NB4 (cell line): ENCODE measurements around the gene CHRM2.

ENCODE experiments used
- MYC ChIP-seq: IDR thresholded peaks from 2 replicates; pipeline ENCODE4 v1.6.1; 2011; ENCODE audit warnings: low read depth, low read length
- POLR2A ChIP-seq: IDR thresholded peaks from 2 replicates; pipeline ENCODE4 v1.6.1; 2011; ENCODE audit warnings: mild to moderate bottlenecking; ENCODE audit not compliant: insufficient read length; ENCODE audit errors: extremely low read depth

DNA sequence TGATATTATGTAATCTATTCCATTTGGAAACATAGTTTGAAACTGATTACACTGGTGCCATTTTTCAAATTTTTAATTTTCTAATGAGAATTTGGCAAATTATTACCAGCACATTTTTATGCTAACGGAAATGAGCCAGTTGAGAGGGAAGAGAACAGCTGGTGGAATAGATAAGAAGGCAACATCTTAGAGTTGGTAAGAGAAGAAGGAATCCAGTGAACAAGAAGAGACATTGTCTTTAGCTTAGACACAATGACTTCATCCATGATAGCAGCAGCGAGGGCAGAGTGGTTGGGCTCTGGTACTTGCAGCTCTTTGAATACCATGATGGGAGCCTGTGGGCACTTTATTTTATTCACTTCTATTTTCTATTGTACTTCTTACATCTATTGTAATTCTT, 89.6 kb downstream of the CHRM2 start:
- no peak for TF ChIP-seq MYC
- TF ChIP-seq POLR2A = no peak
